ENCODE measurements around the gene BCL7A.
A peak's percentile ranks its signal among the peaks of the same experiment; 100 is the strongest.

BCL7A gene

GRCh38 chr12:122079532-122080081, 57.9 kb downstream of the BCL7A start:
- DNase-seq: peak; percentile 16

- DNase-seq: peak; percentile 89
These were observed 58.7 kb downstream of the BCL7A start for GRCh38 chr12:122080149-122081082.

- peak; percentile 48 for DNase-seq
These were observed 59.5 kb downstream of the BCL7A start for GRCh38 chr12:122081083-122081696.

DNA sequence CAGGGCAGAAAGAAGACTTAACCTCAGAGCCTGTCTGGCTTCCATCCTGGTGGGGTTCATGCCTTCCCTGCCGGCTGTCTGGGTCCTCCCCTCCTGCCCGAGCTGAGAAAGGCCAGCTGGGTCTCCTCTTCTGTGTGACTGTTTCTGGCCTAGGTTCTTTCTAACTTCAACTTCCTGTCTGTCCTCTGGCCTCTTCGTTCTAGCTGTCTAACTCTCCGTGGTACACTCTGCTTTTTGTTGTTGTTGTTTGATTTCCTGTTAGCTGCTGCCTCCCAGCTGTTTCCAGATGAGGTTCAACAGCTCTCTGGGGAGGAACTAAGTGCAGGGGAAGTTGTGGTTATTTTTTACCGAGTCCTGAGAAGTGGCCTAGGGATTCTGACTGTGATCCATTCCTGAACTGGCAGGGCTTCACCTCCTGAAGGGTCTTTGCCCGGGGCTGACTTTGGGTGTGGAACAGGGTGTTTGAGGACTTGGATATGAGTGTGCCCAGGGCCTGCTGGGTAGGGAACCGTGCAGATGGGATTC, 60.1 kb downstream of the BCL7A start:
- peak; percentile 50 for DNase-seq

DNA sequence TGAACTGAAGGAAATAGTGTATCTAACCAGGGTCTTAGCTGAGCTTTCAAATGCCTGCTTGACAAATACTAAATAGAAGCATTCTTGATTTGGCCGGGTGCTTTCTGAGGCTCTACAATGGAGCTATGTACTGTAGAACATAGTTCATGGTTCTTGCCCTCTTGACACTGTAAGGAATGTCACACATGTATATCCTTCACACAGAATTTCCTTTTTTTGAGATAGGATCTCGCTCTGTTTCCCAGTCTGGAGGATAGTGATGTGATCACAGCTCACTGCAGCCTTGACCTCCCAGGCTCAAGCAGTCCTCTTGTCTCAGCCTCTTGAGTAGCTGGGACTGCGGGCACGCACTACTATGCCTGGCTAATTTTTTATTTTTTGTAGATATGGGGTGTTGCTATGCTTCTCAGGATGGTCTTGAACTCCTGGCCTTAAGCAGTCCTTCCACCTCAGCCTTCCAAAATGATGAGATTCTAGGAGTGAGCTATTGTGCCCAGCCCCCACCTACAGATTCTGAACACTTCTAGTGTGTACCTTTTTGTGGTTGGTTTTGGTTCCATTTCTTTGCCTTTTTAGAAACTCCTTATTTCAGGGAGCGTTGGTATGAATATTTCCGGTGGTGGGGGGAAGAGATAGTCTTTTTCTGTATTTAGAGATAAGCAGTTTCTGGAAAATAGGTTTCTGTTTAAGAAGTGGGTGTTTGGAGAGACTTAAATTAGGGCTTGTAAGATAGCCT, 61.1 kb downstream of the BCL7A start:
- no peak for DNase-seq

DNA sequence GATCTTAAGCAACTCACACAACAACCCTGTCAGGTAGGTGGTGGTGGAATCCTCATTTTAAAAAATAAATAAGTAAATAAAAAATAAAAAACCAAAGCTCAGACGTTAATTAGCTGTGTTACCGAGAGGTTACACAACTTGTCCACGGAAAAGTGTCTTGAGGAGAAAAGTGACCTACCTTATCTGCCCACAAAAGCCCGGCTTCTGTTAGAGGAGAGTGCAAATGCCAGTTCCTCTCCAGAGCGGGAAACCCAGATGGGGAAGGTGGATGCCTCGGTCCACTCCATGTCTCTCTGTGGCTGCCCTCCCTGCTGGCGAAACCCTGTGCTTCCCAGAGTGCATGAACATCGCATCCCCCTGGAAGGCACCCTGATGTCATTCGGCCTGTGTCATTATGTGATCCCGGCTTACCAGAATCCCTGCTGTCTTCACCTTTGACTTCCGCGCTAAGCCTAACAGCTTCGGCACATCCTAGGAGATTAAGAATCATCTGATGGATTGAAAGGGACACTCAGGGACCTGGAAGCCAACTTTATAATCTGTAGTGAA, 63.2 kb downstream of the BCL7A start:
- no peak for DNase-seq

DNA sequence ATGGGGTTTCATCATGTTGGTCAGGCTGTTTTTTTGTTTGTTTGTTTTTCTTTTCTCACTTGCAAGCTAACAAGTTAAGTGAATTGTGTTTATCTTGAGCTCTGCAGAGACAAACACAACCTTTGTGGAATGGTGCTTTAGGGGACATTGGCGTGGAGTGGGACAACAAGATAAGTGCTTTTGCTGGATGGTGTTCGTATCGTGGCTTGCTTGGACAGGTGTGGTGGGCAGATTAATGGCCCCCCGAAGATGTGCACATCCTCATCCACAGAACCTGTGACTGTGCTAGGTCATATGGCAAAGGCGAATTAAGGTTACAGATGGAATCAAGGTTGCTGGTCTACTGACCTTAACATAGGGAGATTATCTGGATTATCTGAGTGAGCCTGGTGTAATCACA, 63.9 kb downstream of the BCL7A start:
- no peak for DNase-seq

GRCh38 chr12:122086116-122086515, 64.4 kb downstream of the BCL7A start:
- DNase-seq: no peak

GRCh38 chr12:122086641-122087285, 65.1 kb downstream of the BCL7A start:
- no peak for DNase-seq

GRCh38 chr12:122087431-122088178, 65.9 kb downstream of the BCL7A start:
- DNase-seq: no peak

GRCh38 chr12:122088179-122088810, 66.6 kb downstream of the BCL7A start:
- no peak for DNase-seq

DNA sequence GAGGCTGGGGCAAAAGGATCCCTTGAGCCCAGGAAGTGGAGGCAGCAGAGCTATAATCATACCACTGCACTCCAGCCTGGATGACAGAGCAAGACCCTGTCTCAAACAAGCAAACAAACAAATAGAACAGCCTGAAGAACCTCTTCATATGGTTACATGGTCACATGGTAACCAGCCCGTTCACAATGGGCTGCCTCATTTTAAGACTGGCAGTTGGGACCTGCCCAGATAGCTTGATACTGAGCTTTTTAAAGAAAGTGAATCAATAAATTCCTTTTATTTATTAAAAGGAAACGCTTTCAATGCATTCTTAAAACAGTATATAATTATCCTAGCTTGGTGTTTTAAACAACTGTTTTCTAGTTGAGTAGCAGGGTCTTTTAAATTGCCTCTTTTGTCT, 67.4 kb downstream of the BCL7A start:
- no peak for DNase-seq

GRCh38 chr12:122090759-122091515, 69.3 kb downstream of the BCL7A start:
- peak; percentile 76 for DNase-seq

DNA sequence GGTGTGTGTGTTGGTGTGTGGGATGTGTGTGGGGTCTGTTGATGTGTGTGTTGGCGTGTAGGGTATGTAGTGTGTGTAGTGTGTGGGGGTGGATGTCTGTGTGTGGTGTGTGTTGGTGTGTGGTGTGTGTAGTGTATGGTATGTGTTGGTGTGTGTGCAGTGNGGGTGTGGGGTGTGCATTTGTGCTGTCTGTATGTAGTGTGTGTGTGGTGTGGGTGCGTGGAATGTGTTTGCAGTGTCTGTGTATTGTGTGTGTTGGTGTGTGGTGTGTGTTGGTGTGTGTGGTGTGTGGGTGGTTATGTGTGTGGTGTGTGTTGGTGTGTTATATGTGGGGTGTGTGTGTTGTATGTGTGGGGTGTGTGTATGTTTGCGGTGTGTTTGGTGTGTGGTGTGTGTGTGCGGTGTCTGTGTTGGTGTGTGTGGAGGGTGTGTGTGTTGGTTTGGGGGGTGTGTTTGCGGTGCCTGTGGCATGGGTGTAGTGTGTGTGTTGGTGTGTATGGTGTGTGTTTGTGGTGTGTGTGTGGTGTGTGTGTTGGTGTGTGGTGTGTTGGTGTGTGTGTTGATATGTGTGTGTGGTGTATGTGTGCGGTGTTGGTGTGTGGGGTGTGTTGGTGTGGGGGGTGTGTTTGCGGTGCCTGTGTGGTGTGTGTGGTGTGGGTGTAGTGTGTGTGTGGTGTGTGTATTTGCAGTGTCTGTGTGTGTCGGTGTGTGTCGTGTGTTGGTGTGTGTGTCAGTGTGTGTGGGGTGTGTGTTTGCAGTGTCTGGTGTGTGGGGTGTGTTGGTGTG, 71.6 kb downstream of the BCL7A start:
- DNase-seq: no peak

GRCh38 chr12:122094137-122094734, 72.6 kb downstream of the BCL7A start:
- no peak for DNase-seq

DNA sequence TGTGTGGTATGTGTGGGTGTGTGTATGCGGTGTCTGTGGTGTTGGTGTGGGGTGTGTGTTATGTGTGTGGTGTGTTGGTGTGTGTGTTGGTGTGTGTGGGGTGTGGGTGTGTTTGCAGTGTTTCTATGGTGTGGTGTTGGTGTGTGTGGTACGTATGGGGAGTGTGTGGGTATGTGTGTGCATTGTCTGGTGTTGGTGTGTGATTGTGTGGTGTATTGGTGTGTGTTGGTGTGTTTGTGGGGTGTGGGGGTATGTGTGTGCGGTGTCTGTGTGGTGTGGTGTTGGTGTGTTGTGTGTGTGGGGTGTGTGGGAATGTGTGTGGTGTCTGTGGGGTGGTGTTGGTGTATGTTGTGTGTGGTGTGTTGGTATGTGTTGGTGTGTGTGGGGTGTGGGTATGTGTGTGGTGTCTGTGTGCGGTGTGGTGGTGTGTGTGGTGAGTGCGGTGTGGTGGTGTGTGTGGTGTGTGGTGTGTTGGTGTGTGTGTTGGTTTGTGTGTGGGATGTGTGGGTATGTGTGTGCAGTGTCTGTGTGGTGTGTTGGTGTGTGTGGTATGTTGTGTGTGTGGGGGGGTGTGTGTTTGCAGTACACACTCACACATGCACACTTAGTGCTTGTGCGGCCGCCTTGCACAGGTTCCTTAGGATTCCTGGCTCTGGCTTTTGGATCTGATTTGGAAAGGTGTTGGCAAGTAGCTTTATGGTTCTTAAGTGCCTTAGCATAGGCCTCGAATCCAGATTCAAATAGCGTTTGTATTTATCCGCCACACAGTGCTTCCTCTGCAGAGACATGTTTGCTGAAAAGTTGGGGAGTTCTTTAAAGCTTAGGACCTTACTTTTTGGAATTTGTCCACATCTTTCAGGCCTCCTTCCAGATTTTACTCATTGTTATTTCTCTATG, 73.3 kb downstream of the BCL7A start:
- DNase-seq: peak; percentile 24

GRCh38 chr12:122096014-122096413, 74.3 kb downstream of the BCL7A start:
- no peak for DNase-seq
